H7 (cell line): ENCODE measurements around the gene SLC17A9. TPM values are rescaled to one million over a fixed set of nuclear protein-coding genes. Genes with fewer than 3 reads are reported as not detected.
"Not testable (repeated sequence)": the region's sequence is repeated elsewhere in the genome, so short reads cannot be mapped to it uniquely, and the experiment has no call there.

Source experiments
- DNase-seq: peaks from one replicate; pipeline ENCODE4 v3.0.0; 2012
- H3K27me3 ChIP-seq: 2 replicates; pipeline ENCODE4 v1.6.0; 2011; ENCODE audit warnings: mild to moderate bottlenecking, low read length; ENCODE audit not compliant: control insufficient read depth, insufficient read depth
- H3K36me3 ChIP-seq: replicated peaks from 2 replicates; pipeline ENCODE4 v1.5.1; 2011; ENCODE audit warnings: low read length; ENCODE audit not compliant: control insufficient read depth, insufficient read depth
- H3K4me3 ChIP-seq: 2 replicates; pipeline ENCODE4 v1.5.1; 2011; ENCODE audit warnings: low read depth, mild to moderate bottlenecking, control low read depth, low read length, moderate library complexity; ENCODE audit not compliant: insufficient read depth
- total RNA-seq: library from RNA; depleted of rRNA; stranded (reverse); fragments of >200 nt; shearing (Covaris generic); gene quantifications from 2 replicates; pipeline ENCODE4 v1.2.3, GENCODE V29; 2014

SLC17A9 gene
- total RNA-seq, 1 experiment from 2014 or later: 32.6 TPM

DNA sequence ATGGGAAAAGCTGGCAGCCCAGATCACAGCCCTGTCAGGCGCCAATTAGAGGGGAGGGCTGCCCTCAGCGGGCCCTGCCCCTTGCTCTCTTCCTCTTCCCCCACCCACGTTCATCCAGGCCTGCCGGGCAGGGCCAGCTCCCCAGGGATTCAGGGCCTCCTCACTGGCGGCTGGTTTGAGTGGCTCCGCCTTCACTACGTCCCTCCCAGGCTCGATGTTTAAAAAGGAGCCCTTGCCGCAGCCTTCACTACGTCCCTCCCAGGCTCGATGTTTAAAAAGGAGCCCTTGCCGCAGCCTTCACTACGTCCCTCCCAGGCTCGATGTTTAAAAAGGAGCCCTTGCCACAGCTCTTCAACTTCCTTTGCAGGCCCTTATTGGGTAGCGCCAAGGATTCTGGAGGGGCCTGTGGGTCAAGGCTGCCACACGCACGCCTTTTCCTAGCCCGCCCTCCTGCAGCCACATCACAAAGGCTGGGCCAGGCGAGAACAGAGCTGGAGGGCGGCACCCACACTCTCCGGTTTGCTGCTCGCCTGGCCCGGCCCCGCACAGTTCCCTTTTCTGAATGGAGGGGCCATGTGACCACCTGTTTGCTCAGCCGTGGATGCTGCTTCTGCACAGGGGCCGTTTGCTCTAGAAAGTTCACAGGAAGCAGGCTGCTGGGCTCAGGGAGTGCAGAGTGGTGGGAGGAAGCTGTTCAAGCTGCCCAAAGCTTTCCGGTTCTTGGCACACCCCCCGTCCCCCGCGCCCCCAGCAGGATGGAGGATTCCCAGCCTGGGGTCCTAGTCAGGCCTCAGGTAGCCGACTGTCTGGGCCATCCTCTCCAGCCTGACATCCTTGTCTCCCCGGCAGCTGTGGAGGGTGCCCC, 1.6 kb downstream of the SLC17A9 start:
- Histone ChIP-seq H3K27me3 (no peaks in the 10 kb centered on the region), H3K4me3 (peak overlapping the region; percentile 54), H3K36me3 (peaks cover 15% of the 10 kb centered on the region)
- DNase-seq: peak; percentile 89

DNA sequence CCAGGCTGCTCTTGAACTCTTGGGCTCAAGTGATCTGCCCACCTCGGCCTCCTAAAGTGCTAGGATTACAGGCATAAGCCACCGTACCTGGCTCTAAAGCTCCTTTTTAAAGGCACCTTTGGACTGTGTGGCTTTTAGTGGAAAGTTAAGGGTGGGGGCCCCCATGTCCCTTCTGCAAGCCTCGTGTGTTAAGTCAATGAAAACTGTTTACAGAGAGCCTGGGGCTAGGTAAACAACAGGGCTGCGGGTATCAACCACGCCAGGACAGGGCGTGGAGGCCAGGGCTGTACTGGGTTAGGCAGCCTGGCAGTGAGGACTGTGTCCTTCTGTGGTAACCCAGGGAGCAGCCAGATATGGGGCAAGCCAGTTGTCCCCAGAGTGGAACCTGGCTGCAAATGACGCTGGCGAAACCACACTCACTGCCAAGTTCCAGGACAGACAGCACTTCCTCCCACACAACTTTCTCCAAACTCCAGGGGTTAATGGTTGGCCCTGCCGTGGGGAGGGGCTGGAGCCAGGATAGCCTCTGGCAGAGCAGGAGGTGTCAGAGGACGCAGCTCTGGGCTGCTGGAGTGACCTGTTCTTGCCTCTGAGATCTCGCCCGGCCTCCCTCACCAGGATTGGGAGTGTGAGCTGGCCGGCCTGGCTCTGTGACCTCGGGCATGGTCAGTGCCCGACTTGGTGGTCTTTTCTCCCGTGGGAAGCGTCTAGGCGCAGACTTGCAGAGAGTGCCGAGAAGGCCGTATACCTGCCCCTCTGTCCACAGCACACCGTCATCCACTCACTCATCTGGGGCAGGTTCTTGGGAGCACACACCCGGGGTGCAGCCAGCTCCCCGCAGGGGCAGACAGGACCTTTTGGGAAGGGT, 3.2 kb downstream of the SLC17A9 start:
- peak; percentile 44 for DNase-seq
- Histone ChIP-seq H3K4me3 (no peak overlapping the region), H3K27me3 (no peaks in the 10 kb centered on the region), H3K36me3 (peaks cover 4% of the 10 kb centered on the region)

DNA sequence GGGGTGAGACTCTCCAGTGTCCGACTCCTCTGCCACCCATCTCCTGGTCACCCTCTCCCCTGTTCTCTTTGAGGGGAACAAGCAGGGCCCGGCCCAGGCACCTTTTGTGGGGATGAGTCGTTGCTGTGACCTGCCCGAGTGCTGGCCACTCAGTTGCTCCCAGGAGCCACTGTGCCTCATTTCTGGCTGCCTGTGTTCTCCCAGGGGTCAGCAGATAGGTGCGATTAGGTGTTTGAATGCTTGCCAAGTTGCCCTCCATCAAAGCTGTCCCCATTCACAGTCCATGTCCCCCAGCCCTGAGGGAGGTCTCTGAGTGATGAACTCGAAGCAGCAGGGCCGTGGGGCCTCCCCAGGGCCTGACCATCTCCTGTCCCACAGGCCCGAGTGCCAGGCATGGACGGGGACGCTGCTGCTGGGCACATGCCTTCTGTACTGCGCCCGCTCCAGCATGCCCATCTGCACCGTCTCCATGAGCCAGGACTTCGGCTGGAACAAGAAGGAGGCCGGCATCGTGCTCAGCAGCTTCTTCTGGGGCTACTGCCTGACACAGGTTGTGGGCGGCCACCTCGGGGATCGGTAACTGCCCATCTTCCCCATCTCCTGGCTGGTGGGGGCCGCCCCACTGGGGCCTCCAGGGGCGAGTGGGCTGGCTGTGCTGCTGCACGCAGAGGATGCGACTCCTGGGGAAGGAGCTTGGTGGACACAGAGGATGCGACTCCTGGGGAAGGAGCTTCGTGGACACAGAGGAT, 4.1 kb downstream of the SLC17A9 start:
- H3K27me3 ChIP-seq: no peaks in the 10 kb centered on the region
- no peak for DNase-seq
- H3K4me3 ChIP-seq: no peak overlapping the region
- H3K36me3 ChIP-seq: peaks cover 4% of the 10 kb centered on the region

DNA sequence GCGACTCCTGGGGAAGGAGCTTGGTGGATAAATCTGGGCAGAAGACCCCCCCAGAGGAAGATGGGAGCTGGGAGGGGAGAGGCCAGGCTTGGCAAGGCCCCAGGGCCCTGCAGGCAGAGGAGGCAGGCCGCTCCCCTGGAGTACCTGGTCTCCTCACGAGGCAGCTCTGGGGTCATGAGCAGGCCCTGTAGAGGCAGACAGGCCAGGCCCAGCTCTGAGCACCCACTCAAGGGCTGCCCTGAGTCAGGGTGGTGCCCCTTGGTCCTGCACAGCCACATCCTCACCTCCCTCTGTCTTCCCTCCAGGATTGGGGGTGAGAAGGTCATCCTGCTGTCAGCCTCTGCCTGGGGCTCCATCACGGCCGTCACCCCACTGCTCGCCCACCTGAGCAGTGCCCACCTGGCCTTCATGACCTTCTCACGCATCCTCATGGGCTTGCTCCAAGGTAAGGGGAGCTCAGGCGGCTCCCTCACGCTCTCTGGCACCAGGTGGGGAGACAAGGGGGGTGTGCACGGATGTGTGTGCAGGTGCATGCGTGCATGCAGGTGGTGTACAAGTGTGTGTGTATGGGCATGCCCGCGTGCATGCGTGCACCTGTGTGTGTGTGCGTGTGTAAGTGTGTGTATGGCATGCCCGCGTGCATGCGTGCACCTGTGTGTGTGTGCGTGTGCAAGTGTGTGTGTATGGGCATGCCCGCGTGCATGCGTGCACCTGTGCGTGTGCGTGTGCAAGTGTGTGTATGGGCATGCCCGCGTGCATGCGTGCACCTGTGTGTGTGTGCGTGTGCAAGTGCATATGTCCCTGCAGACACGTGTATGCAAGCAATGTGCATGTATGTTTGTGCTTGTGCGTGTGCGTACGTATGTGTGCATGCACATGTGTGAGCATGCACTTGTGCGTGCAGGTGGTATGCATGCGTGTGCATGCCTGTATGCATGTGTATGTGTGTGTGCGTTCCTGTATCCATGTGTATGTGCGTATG, 4.9 kb downstream of the SLC17A9 start:
- DNase-seq: no peak
- Histone ChIP-seq H3K4me3 (no peak overlapping the region), H3K36me3 (peaks cover 6% of the 10 kb centered on the region), H3K27me3 (no peaks in the 10 kb centered on the region)

DNA sequence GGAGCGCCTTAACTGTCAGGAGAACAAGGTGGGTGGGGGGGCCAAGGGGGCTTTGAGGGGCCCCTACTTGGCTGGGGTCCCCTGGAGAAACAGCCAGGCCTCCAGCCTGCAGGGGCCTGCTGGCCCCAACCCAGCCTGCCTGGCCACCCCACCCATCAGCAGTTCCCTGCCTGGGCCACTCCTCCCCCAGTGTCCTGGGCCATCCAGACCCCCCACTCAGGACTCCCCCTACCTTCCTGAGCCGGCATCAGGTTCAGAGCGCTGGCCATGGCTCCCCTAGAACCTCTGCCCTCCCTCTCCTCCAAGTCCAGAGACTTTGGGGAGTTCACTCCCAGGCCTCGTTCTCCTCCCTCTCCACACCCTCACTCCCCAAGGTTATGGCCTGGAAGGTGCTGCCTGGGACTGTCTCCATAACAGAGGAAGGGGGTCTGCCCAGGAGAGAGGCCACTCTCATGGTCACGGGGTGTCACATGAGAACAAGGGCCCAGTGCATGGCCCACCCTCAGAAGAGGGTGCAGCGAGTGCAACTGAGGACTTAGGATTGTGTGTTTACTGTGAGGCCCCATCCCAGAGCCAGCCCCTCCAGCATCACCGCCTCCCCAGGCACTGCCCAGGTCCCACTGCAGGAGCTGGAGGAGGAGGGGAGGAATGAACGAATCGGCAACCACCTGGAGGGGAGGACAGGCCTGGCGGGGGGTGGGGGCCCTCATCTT, 6.0 kb downstream of the SLC17A9 start:
- Histone ChIP-seq H3K4me3 (no peak overlapping the region), H3K27me3 (no peaks in the 10 kb centered on the region), H3K36me3 (peaks cover 8% of the 10 kb centered on the region)
- no peak for DNase-seq

DNA sequence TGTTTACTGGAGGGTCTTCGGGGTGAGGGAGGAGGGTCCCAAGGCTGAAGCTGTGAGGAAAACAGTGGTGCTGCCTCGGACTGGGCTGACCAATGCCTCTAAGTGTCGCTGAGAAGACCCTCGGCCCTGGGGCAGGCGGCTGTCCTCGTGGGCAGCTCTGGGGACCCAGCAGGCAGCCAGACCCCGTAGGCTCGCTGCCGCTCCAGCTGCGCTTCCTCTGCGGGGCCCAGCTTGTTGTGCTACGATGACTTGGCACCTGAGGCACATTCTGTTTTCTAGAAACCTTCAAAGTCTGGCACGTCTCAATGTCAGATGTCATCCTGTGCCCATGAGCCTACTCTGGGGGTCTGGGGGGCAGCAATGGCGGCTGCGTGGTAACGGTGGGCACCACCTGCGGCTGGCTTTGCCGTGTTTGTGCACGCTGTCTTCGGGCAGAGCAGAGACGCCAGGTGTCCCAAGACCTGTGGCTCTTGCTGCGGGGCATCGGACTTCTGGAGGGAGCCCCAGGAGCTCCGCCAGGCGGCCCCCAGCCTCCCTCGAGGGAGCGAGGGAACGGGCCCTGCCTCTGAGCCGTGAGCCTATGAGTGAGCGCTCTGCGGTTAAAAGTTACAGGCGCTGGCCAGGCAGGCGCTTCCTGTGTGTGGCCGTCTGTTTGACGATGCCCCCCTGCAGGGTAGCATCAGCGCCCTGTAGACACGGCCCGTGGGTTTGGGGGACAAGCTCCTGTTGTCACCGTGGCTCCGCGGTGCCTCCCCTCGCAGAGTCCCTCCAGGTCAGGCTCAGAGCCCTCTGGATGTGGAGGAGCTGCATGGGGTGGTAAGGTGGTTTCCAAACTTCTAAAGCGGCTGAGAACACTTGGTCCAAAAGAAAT, 6.8 kb downstream of the SLC17A9 start:
- Histone ChIP-seq H3K36me3 (peaks cover 9% of the 10 kb centered on the region), H3K27me3 (no peaks in the 10 kb centered on the region), H3K4me3 (no peak overlapping the region)
- DNase-seq: no peak

DNA sequence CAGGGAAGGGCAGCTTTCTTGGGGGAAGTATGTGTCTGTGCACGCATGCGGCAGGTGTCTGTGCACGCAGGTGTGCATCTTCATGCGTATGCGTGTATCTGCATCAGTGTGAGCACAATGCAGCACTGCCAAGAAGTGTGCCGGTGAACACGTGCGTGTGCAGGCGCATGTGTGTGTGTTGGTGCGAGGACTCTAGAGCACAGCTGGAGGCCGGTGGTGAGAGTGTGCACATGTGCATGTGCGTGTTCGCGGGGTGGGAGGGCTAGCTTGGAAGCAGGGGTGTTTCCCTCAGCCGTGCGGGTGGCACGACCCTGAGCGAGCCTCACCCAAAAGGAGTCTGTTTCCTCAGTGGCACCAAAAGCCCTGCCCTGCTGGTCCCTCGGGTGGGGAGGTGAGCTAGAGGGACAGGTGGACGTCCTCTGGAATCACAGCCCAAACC, 7.5 kb downstream of the SLC17A9 start:
- no peaks in the 10 kb centered on the region for H3K27me3 ChIP-seq
- no peak overlapping the region for H3K4me3 ChIP-seq
- no peak for DNase-seq
- peaks cover 9% of the 10 kb centered on the region for H3K36me3 ChIP-seq

DNA sequence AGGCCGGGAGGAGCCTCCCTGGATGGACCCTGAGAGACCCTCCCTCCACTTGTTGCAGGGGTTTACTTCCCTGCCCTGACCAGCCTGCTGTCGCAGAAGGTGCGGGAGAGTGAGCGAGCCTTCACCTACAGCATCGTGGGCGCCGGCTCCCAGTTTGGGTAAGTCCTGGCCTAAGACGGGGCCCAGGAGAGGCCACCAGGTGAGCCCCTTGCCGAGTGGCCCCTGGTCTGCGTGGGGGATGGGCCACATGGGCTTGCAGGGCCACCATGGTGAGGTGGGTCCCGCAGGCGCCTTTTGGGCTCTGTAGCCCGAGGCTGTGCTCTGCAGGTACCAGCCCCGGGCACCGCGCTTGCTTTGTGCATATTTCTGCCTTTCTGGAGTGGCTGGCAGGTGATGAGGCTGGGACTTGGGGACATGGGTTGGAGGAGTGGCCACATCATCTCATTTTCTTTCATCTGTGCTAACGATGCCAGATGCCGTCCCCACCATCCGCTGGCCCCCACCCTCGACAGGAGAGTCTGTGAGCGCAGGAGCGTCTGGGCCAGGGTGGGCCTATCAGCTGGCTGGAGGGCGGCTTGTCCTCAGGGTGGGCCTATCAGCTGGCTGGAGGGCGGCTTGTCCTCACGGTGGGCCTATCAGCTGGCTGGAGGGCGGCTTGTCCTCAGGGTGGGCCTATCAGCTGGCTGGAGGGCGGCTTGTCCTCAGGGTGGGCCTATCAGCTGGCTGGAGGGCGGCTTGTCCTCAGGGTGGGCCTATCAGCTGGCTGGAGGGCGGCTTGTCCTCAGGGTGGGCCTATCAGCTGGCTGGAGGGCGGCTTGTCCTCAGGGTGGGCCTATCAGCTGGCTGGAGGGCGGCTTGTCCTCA, 8.2 kb downstream of the SLC17A9 start:
- DNase-seq: peak; percentile 90
- not testable (repeated sequence) for H3K4me3 ChIP-seq, H3K27me3 ChIP-seq, H3K36me3 ChIP-seq

DNA sequence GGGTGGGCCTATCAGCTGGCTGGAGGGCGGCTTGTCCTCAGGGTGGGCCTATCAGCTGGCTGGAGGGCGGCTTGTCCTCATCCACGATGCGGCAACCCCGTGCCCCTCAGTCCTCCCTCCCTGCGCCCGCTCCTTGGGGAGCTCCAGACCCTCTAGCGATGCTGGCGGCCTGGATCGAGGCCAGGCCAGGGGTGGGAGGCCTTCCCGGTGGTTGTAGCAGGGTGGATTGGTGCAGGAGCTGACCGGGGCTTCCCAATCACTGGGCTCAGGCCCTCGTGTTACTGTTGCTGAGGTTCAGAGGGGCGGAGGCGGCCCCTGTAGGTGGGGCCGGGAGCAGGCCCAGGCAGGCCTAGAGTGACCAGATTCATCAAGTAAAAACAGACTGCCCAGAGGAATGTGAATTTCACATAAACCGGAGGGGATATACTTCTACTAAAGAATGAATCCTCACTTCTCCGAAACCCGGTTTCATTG, 8.8 kb downstream of the SLC17A9 start:
- no peaks in the 10 kb centered on the region for H3K27me3 ChIP-seq
- peak overlapping the region; percentile 8; the same call in 1 of the 2 replicates for H3K4me3 ChIP-seq
- peaks cover 9% of the 10 kb centered on the region for H3K36me3 ChIP-seq
- DNase-seq: peak; percentile 96

DNA sequence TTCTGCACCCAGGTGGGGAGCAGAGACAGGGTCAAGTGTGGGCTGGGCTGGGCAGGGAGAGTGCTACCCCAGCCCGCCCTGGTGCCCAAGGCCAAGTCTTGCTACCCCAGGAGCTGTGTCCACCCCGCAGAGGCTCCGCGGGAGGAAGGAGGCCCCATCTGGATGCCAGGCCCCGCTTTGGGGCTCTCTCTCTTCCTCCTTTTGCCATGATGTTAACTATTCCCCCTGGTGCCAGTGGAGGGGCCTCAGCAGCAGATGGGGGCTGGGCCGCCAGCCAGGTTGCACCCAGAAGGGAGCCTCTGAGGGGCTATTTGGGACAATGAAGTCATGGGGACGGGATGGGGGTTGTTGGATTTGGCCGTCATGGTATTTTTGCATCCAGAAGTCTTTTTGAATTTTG, 9.3 kb downstream of the SLC17A9 start:
- Histone ChIP-seq H3K27me3 (no peaks in the 10 kb centered on the region), H3K4me3 (no peak overlapping the region)
- no peak for DNase-seq

DNA sequence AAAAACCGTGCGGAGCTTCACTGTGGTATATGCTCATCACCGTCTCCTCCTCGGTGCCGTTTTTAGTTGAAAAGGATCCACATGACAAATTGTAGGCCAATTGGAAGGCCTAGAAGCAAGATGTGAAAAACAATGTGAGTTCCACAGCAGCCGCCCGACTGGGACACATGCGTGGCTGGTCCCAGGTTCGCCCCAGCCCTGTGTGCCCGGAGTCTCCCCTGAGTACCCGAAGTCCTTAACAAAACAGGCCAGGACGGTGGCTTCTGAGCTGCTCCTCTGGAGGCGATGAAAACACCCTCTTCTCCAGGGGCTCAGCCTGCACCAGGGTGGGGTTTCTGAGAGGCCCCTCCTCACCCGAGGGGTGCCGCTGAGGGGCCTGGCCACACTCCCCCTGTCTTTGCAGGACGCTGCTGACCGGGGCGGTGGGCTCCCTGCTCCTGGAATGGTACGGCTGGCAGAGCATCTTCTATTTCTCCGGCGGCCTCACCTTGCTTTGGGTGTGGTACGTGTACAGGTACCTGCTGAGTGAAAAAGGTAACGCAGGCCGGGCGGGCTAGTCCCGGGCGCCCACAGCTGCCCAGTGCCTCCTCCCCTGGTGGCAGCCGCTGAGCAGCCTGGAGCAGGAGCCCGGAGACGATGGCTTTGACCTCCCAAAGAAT, 9.8 kb downstream of the SLC17A9 start:
- no peak for DNase-seq
- Histone ChIP-seq H3K27me3 (no peaks in the 10 kb centered on the region), H3K4me3 (no peak overlapping the region), H3K36me3 (peaks cover 9% of the 10 kb centered on the region)

More for the DNA sequence above, 9.3 kb downstream of the SLC17A9 start:
- peaks cover 9% of the 10 kb centered on the region for H3K36me3 ChIP-seq
